T47D (cell line): ENCODE results near the gene TTC17.
"Not testable (repeated sequence)": the region's sequence is repeated elsewhere in the genome, so short reads cannot be mapped to it uniquely, and the experiment has no call there.

ENCODE experiments used
- DNase-seq, 2 experiments: peaks; one replicate each; pipeline versions ENCODE4 v3.0.0 to v3.0.0-alpha.2; 2011 to 2012; ENCODE audit warnings: low read depth in 1 of 2, low spot score in 1 of 2
- JUND ChIP-seq: IDR thresholded peaks from 2 replicates; pipeline ENCODE4 v1.6.1; 2012; ENCODE audit warnings: low read depth
- in situ Hi-C: cut with HindIII; loops from 2 replicates; pipeline ENCODE4 v1.10.0; 2016; ENCODE audit warnings: low sequenced_read_pairs, low pct_unique_long_range_greater_than_20kb

The TTC17 gene

GRCh38 chr11:43434893-43435292 is 76.2 kb downstream of the TTC17 start:
- no peak for TF ChIP-seq JUND
- no peak for DNase-seq
- in situ Hi-C loops = no loop called here

GRCh38 chr11:43440486-43440885 is 81.8 kb downstream of the TTC17 start:
- in situ Hi-C loops = no loop called here
- no peak for DNase-seq
- no peak for TF ChIP-seq JUND

DNA sequence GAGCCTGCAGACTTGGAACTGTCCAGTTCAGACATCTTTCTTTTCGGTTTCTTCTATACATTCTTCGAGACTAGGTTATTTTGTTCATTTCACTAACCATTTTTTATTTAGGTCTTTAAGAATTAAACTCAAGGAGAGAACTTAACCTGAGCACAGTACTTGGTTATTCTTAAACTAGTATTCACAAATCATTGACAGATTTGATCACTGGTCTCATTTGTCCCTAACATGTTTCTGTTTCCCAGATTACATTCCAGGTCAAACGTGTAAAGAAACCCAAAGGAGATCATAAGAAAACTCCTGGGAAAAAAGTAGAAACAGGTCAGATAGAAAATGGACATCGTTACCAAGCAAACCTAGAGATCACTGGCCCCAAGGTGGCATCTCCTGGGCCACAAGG is 85.1 kb downstream of the TTC17 start:
- TF ChIP-seq JUND = no peak
- in situ Hi-C loops = no loop called here
- DNase-seq = no peak

- no peak for TF ChIP-seq JUND
- no peak for DNase-seq
- in situ Hi-C loops = no loop called here
These were observed 88.4 kb downstream of the TTC17 start for GRCh38 chr11:43447151-43447550.

DNA sequence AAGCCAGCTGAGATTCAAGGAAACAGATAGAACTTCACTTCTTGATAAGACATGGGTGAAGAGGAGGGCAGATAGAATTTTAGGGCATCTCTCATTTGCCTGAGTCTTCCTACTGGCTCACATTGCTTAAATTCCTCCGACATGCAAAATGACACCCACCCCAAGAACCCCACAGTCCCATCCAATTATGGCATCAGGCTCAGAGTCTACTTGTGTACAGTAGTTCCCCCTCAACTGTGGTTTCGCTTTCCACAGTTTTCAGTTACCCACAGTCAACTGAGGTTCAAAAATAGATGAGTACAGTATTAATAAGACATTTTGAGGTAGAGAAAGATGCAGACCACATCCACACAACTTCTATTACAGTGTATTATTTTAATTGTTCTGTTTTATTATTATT is 99.8 kb downstream of the TTC17 start:
- TF ChIP-seq JUND = no peak
- no peak for DNase-seq
- in situ Hi-C loops = no loop called here

DNA sequence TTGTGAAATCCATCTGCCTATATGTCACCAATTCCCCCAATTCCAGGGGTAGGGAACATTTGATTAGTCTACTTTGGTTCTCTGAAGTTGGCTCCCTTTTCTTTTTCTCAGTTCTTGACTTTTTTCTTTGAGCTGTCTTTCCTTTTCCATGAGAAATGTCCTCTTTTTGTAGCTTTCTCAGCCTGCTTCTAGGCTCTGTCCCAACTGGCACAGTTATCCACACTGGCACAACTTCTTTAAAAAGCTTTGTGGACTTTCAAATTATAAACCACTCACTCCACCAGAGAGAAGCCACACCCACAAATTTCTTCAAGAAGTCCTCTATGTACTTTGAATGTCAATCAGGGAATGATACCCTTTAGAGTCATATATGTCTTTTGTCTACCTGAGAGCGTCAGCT is 100.5 kb downstream of the TTC17 start:
- no peak for DNase-seq
- in situ Hi-C loops = no loop called here
- TF ChIP-seq JUND = no peak

- no peak for DNase-seq
- in situ Hi-C loops = no loop called here
- TF ChIP-seq JUND = no peak
These were observed 103.6 kb downstream of the TTC17 start for GRCh38 chr11:43462359-43462758.

- no peak for TF ChIP-seq JUND
- in situ Hi-C loops = no loop called here
- DNase-seq = no peak
These were observed 109.2 kb downstream of the TTC17 start for GRCh38 chr11:43467958-43468357.

DNA sequence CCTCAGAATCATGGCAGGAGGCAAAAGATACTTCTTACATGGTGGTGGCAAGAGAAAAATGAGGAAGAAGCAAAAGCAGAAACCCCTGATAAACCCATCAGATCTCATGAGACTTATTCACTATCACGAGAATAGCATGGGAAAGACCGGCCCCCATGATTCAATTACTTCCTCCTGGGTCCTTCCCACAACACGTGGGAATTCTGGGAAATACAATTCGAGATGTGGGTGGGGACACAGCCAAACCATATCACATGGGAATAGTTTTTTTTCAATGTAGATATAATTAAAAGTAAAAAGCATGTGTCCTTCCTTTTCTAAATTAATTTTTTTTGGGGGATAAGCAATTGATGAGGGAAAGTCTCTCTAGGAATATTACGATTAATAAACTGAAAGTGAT is 118.8 kb downstream of the TTC17 start:
- in situ Hi-C loops, DNase-seq: not testable (repeated sequence)

GRCh38 chr11:43486141-43486540 is 127.4 kb downstream of the TTC17 start:
- DNase-seq = no peak
- in situ Hi-C loops = no loop called here
- TF ChIP-seq JUND = no peak

DNA sequence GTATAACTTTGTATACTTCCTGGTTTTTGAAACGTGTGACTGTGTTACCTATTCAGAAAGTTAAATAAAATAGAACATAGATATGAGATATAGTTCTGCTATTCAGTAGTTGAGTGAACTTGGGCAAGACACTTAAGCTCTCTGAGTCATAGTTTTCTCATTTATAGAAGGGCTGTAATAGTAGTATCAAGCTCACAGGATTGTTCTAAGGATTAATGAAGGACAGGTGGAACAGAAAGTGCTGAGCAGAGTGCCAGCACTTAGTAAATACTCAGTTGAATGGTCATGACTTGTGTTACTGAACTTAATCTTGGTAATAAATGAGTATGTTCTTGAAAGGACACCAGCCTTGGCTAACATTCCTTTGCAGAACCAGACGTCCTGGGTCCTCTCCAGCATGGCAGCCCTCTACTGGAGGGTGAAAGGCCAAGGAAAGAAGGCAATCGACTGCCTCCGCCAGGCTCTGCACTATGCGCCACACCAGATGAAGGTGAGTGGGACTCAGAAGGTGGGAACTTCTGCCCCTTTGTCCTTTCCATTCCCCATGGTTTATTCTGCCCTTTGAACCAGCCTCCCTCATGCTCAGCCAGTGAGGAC is 131.2 kb downstream of the TTC17 start:
- DNase-seq = no peak
- no peak for TF ChIP-seq JUND
- in situ Hi-C loops = no loop called here

DNA sequence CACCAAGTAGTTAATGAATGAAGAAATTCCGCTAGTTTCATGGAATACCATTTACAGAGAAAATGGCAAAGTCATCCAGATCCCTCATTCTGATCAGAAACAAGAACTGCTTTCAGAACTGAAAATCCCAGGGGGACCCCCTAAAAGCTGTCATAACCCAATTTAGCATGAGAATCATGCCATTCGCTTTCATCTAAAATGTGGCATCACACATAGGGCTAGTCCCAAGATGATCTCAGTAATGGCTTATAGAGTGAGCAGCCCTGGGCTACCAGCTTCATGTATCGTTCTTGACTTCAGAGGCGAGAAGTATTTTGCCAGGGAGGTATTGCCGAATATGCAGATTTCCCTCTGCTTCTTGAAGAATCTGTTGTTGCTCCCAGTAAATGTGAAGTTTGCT is 134.0 kb downstream of the TTC17 start:
- in situ Hi-C loops = no loop called here
- no peak for TF ChIP-seq JUND
- no peak for DNase-seq

GRCh38 chr11:43493431-43493830 is 134.7 kb downstream of the TTC17 start:
- no peak for DNase-seq
- in situ Hi-C loops = no loop called here
- no peak for TF ChIP-seq JUND

DNA sequence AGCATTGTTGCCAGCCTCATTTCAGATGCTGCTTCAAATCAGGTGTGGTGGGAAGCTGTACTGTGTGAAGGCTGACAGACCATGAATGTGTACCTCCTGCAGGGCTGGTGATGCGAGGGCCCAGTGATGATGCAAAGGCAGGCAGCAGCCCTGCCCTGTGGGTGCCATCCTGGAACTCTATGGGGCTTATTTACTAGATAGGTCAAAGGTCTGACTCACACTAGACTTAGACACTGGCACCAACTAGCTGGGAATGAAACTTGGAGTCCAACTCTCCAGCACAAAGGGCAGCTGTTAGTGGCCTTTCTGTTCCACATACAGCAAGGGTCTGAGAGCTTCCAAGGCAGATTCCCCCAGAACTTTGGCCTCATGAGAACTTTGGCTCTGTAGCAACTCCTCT is 138.4 kb downstream of the TTC17 start:
- DNase-seq = no peak
- in situ Hi-C loops = no loop called here

GRCh38 chr11:43498561-43498960 is 139.8 kb downstream of the TTC17 start:
- no peak for TF ChIP-seq JUND

More for the DNA sequence above, 138.4 kb downstream of the TTC17 start:
- TF ChIP-seq JUND = no peak

More at GRCh38 chr11:43498561-43498960, 139.8 kb downstream of the TTC17 start:
- in situ Hi-C loops = no loop called here
- DNase-seq = no peak
